Neural cell (in vitro differentiated cells): Measurements from ENCODE around the gene TMEM181.

Experiments
- EP300 ChIP-seq: fragments of 450-650 bp; conservative IDR thresholded peaks from 2 replicates; pipeline ENCODE4 v1.6.1; 2014; ENCODE audit warnings: antibody characterized with exemption, mild to moderate bottlenecking, moderate library complexity; ENCODE audit not compliant: poor library complexity, severe bottlenecking
- EZH2 ChIP-seq: fragments of 200-600, 300-800 bp; shearing (Covaris generic), sonication (generic); IDR thresholded peaks from 2 replicates; pipeline ENCODE4 v1.6.1; 2014; ENCODE audit warnings: antibody characterized with exemption, low read length, borderline replicate concordance, mild to moderate bottlenecking; ENCODE audit not compliant: insufficient read depth, poor library complexity, severe bottlenecking
- TF ChIP-seq, protein P1 (sequence below): fragments of 450-650 bp; IDR thresholded peaks from 2 replicates; pipeline ENCODE4 v1.5.1; 2014; ENCODE audit warnings: antibody characterized with exemption, mild to moderate bottlenecking, moderate library complexity; ENCODE audit not compliant: poor library complexity, severe bottlenecking

DNA sequence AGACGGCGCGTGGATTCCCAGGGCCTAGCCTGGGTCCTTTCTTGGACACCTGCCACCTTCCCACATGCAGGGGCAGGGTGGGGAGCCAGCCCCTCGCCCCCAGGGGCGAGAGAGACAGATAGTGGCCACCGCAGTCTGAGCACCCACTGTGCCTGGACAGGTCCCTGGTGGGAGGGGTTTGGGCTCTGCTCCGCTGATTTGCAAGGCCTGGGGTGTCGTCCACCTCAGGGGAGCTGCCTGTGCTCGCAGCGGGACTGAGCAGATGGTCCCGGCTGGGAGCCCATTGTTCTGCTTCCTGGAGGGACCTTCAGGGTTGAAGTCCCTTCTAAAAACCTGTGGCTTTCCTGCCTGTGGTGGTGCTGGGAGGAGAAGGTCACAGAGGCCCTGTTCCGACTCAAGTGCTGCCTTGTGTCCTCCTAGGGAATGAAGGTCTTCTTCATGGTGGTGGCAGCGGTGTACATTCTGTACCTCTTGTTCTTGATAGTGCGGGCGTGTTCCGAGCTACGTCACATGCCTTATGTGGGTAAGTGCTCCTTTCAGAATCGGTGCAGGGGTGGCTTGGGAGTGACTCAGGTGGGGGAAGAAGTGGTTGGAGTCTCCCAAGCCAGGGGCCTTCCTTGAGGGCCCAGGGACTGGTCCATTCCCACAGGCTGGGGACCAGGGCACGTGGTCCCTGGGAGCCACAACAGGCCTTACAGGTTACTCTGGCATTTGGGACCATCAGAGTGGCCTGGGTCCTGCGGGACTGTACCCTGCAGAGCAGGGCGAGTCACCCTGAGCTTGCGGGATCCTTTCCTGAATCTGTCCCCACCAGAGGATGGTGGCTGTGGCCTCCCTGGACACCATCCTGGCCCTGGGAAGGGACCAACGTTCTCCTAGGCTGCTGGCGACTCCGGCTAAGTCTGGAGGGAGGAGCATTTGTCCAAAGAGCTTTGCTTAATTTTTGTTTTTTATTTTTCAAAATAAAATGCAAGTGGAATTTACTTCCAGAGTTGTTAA, 65.1 kb downstream of the TMEM181 start:
- TF ChIP-seq, protein P1, sequence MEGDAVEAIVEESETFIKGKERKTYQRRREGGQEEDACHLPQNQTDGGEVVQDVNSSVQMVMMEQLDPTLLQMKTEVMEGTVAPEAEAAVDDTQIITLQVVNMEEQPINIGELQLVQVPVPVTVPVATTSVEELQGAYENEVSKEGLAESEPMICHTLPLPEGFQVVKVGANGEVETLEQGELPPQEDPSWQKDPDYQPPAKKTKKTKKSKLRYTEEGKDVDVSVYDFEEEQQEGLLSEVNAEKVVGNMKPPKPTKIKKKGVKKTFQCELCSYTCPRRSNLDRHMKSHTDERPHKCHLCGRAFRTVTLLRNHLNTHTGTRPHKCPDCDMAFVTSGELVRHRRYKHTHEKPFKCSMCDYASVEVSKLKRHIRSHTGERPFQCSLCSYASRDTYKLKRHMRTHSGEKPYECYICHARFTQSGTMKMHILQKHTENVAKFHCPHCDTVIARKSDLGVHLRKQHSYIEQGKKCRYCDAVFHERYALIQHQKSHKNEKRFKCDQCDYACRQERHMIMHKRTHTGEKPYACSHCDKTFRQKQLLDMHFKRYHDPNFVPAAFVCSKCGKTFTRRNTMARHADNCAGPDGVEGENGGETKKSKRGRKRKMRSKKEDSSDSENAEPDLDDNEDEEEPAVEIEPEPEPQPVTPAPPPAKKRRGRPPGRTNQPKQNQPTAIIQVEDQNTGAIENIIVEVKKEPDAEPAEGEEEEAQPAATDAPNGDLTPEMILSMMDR: no peak
- TF ChIP-seq EP300 (no peak), EZH2 (no peak)
